Activated CD8-positive, alpha-beta T cell treated with anti-CD3 and anti-CD28 coated beads for 36 hours (primary cell): ENCODE results near the gene KLRK1. TPM values are rescaled to one million over a fixed set of nuclear protein-coding genes. Genes with fewer than 3 reads are reported as not detected.
"Not testable (repeated sequence)": the region's sequence is repeated elsewhere in the genome, so short reads cannot be mapped to it uniquely, and the experiment has no call there.

Source experiments
- ATAC-seq: fragments of 200-7000 bp; cut with Tn5 transposase; one replicate; pipeline ENCODE4 v1.10.0; 2021; ENCODE audit warnings: mild to moderate bottlenecking, moderate library complexity
- CTCF ChIA-PET: fragments of 350-600 bp; sonication (Branson Sonifier 250); formaldehyde crosslinking; loops from one replicate; lab custom pipeline; 2021; ENCODE audit warnings: antibody characterized with exemption; lab: Charles Lee
- POLR2A ChIA-PET: fragments of 350-600 bp; sonication (Branson Sonifier 250); formaldehyde crosslinking; loops from one replicate; lab custom pipeline; 2021; ENCODE audit warnings: antibody characterized with exemption; lab: Charles Lee
- DNase-seq: peaks from one replicate; pipeline ENCODE4 v3.0.0-alpha.2; 2020
- H3K27ac Mint-ChIP-seq: one replicate; pipeline ENCODE4 v1.8.0; 2021; ENCODE audit warnings: mild to moderate bottlenecking, mixed read lengths
- H3K27me3 Mint-ChIP-seq: one replicate; pipeline ENCODE4 v1.8.0; 2021; ENCODE audit warnings: mixed read lengths
- H3K36me3 Mint-ChIP-seq: one replicate; pipeline ENCODE4 v1.8.0; 2021; ENCODE audit warnings: low read depth, mixed read lengths
- H3K4me1 Mint-ChIP-seq: one replicate; pipeline ENCODE4 v1.8.0; 2021; ENCODE audit warnings: low read depth, mixed read lengths
- H3K4me3 Mint-ChIP-seq: one replicate; pipeline ENCODE4 v1.8.0; 2021; ENCODE audit warnings: mild to moderate bottlenecking, moderate library complexity, mixed read lengths
- H3K9me3 Mint-ChIP-seq: one replicate; pipeline ENCODE4 v1.8.0; 2021; ENCODE audit warnings: mixed read lengths
- CTCF ChIP-seq: fragments of 200-600 bp; IDR thresholded peaks from one replicate; pipeline ENCODE4 v1.8.0; 2022; ENCODE audit warnings: antibody characterized with exemption, mild to moderate bottlenecking
- intact Hi-C: fragments of 100-400 bp; cut with micrococcal nuclease; formaldehyde crosslinking; loops from one replicate; pipeline ENCODE4 v1.10.0; 2022
- total RNA-seq, 2 experiments: library from RNA; stranded (reverse); gene quantifications; one replicate each; pipeline ENCODE4 v1.2.3, GENCODE V29; 2021

KLRK1 gene
- total RNA-seq, 2 experiments from 2014 or later = 111 to 112 TPM

- H3K4me1 Mint-ChIP-seq = peaks cover 58% of the 10 kb centered on the region
- no peaks in the 10 kb centered on the region for H3K27me3 Mint-ChIP-seq
- H3K4me3 Mint-ChIP-seq = peak overlapping the region; percentile 59
- intact Hi-C loops = loop anchor here (5.0 kb wide), 1 partner anchor 164 kb away; no protein-coding TSS in a partner anchor
- ChIA-PET POLR2A (interaction anchor here (0.9 to 3.4 kb wide), 8 partner anchors 8 to 165 kb away, joined by 3 to 35 read pairs (median 9); no protein-coding TSS in a partner anchor), CTCF (interaction anchor here (0.8 to 1.4 kb wide), 4 partner anchors 14 to 89 kb away, joined by 3 to 5 read pairs (median 4); no protein-coding TSS in a partner anchor)
- peak overlapping the region; percentile 97 for H3K27ac Mint-ChIP-seq
- ATAC-seq = no peak
- DNase-seq = no peak
- no peak for TF ChIP-seq CTCF
- no peaks in the 10 kb centered on the region for H3K9me3 Mint-ChIP-seq
- peaks cover 21% of the 10 kb centered on the region for H3K36me3 Mint-ChIP-seq
These were observed 3.5 kb upstream of the KLRK1 start for GRCh38 chr12:10393291-10393690.

GRCh38 chr12:10392394-10392930, 2.6 kb upstream of the KLRK1 start:
- H3K4me1 Mint-ChIP-seq = peaks cover 51% of the 10 kb centered on the region
- ATAC-seq = peak; percentile 41

GRCh38 chr12:10390991-10391390, 1.1 kb upstream of the KLRK1 start:
- DNase-seq = peak; percentile 41
- H3K9me3 Mint-ChIP-seq, ATAC-seq, H3K27me3 Mint-ChIP-seq: not testable (repeated sequence)
- Mint-ChIP-seq H3K27ac (peak overlapping the region; percentile 97), H3K4me3 (peak overlapping the region; percentile 53), H3K36me3 (peaks cover 37% of the 10 kb centered on the region), H3K4me1 (peaks cover 46% of the 10 kb centered on the region)
- POLR2A ChIA-PET = interaction anchor here (0.6 to 3.4 kb wide), 10 partner anchors 13 to 717 kb away, joined by 3 to 35 read pairs (median 3); partner anchors contain the start of genes CD69, GABARAPL1 and MAGOHB
- CTCF ChIA-PET = interaction anchor here (1.0 to 3.1 kb wide), 3 partner anchors 25 to 168 kb away, joined by 3 to 20 read pairs (median 12); no protein-coding TSS in a partner anchor
- intact Hi-C loops = loop anchor here (2.0 to 5.0 kb wide), 2 partner anchors 26 to 166 kb away; no protein-coding TSS in a partner anchor

More at GRCh38 chr12:10392394-10392930, 2.6 kb upstream of the KLRK1 start:
- ChIA-PET POLR2A (interaction anchor here (0.9 to 3.4 kb wide), 6 partner anchors 27 to 634 kb away, joined by 3 to 35 read pairs (median 11); partner anchors contain the start of gene CD69), CTCF (interaction anchor here (1.1 to 3.1 kb wide), 5 partner anchors 15 to 169 kb away, joined by 3 to 20 read pairs (median 4); no protein-coding TSS in a partner anchor)
- no peak for TF ChIP-seq CTCF
- Mint-ChIP-seq H3K27ac (peak overlapping the region; percentile 97), H3K9me3 (no peaks in the 10 kb centered on the region), H3K27me3 (no peaks in the 10 kb centered on the region), H3K4me3 (peak overlapping the region; percentile 67), H3K36me3 (peaks cover 24% of the 10 kb centered on the region)
- peak; percentile 73 for DNase-seq
- intact Hi-C loops = loop anchor here (5.0 kb wide), 1 partner anchor 165 kb away; no protein-coding TSS in a partner anchor

GRCh38 chr12:10388624-10389413, 1.0 kb downstream of the KLRK1 start:
- no peak for TF ChIP-seq CTCF
- no peaks in the 10 kb centered on the region for H3K27me3 Mint-ChIP-seq
- peaks cover 46% of the 10 kb centered on the region for H3K4me1 Mint-ChIP-seq
- H3K4me3 Mint-ChIP-seq = peak overlapping the region; percentile 90
- ChIA-PET CTCF (interaction anchor here (1.0 to 1.2 kb wide), 3 partner anchors 23 to 166 kb away, joined by 3 to 8 read pairs (median 3); no protein-coding TSS in a partner anchor), POLR2A (interaction anchor here (0.7 to 6.3 kb wide), 23 partner anchors 8 to 741 kb away, joined by 3 to 139 read pairs (median 4); partner anchors contain the start of genes CD69 and CLEC2D)
- H3K27ac Mint-ChIP-seq = peak overlapping the region; percentile 95
- intact Hi-C loops = loop anchor here (10.0 kb wide), 1 partner anchor 714 kb away; no protein-coding TSS in a partner anchor
- peaks cover 6% of the 10 kb centered on the region for H3K9me3 Mint-ChIP-seq
- peaks cover 57% of the 10 kb centered on the region for H3K36me3 Mint-ChIP-seq
- DNase-seq (peak; percentile 48), ATAC-seq (no peak)

GRCh38 chr12:10387498-10387897, 2.3 kb downstream of the KLRK1 start:
- H3K9me3 Mint-ChIP-seq, ATAC-seq, H3K27me3 Mint-ChIP-seq: not testable (repeated sequence)
- ChIA-PET POLR2A (interaction anchor here (0.9 to 6.3 kb wide), 24 partner anchors 8 to 740 kb away, joined by 3 to 139 read pairs (median 6); partner anchors contain the start of genes CD69 and CLEC2D), CTCF (interaction anchor here (1.2 to 2.1 kb wide), 3 partner anchors 21 to 170 kb away, joined by 3 to 6 read pairs (median 6); no protein-coding TSS in a partner anchor)
- H3K4me3 Mint-ChIP-seq = peak overlapping the region; percentile 90
- peak; percentile 47 for DNase-seq
- intact Hi-C loops = loop anchor here (10.0 kb wide), 1 partner anchor 713 kb away; no protein-coding TSS in a partner anchor
- peak overlapping the region; percentile 95 for H3K27ac Mint-ChIP-seq
- peaks cover 68% of the 10 kb centered on the region for H3K36me3 Mint-ChIP-seq
- H3K4me1 Mint-ChIP-seq = peaks cover 44% of the 10 kb centered on the region
